HCEC 1CT (cell line): ENCODE data around the gene JTB.
A peak's percentile ranks its signal among the peaks of the same experiment; 100 is the strongest.

Experiments used
- DNase-seq: peaks from one replicate; pipeline ENCODE4 v3.0.0-alpha.2; 2017

Gene JTB

GRCh38 chr1:153929981-153930948 is 47.2 kb downstream of the JTB start:
- no peak for DNase-seq

GRCh38 chr1:153929426-153929825 is 48.0 kb downstream of the JTB start:
- DNase-seq = no peak

- DNase-seq = peak; percentile 54
Measured at GRCh38 chr1:153928791-153929341, 48.6 kb downstream of the JTB start.

- no peak for DNase-seq
Measured at GRCh38 chr1:153928245-153928644, 49.2 kb downstream of the JTB start.

GRCh38 chr1:153926405-153926804 is 51.1 kb downstream of the JTB start:
- DNase-seq = no peak
